Activated CD4-positive, alpha-beta T cell treated with anti-CD3 and anti-CD28 coated beads, Interleukin-2, amount 10 ng/mL, durations not matched to agents 24 days and 14 days (primary cell): ENCODE data around the gene POLR2L. TPM values are rescaled to one million over a fixed set of nuclear protein-coding genes. Genes with fewer than 3 reads are reported as not detected.

Source experiments
- DNase-seq: peaks from one replicate; pipeline ENCODE4 v3.0.0; 2022
- H3K27ac Mint-ChIP-seq: one replicate; pipeline ENCODE4 v1.8.0; 2022; ENCODE audit warnings: mild to moderate bottlenecking, mixed read lengths
- H3K27me3 Mint-ChIP-seq: one replicate; pipeline ENCODE4 v1.8.0; 2022; ENCODE audit warnings: mixed read lengths
- H3K36me3 Mint-ChIP-seq: one replicate; pipeline ENCODE4 v1.8.0; 2022; ENCODE audit warnings: low read depth, mild to moderate bottlenecking, mixed read lengths
- H3K4me1 Mint-ChIP-seq: one replicate; pipeline ENCODE4 v1.8.0; 2021; ENCODE audit warnings: mixed read lengths
- H3K4me3 Mint-ChIP-seq: one replicate; pipeline ENCODE4 v1.8.0; 2022; ENCODE audit warnings: mild to moderate bottlenecking, moderate library complexity, mixed read lengths
- H3K9me3 Mint-ChIP-seq: one replicate; pipeline ENCODE4 v1.8.0; 2021; ENCODE audit warnings: mixed read lengths
- intact Hi-C: fragments of 100-400 bp; cut with micrococcal nuclease; formaldehyde crosslinking; loops from one replicate; pipeline ENCODE4 v1.15.1; 2023
- total RNA-seq: library from RNA; stranded (reverse); gene quantifications from 2 replicates; pipeline ENCODE4 v1.2.3, GENCODE V29; 2022

POLR2L gene
- total RNA-seq, 1 donor from 2014 or later = 113 TPM

GRCh38 chr11:826227-826621 is 16.1 kb downstream of the POLR2L start:
- Mint-ChIP-seq H3K9me3 (no peaks in the 10 kb centered on the region), H3K4me3 (peak overlapping the region; percentile 81), H3K27me3 (peaks cover 32% of the 10 kb centered on the region), H3K36me3 (peaks cover 12% of the 10 kb centered on the region), H3K4me1 (peaks cover 18% of the 10 kb centered on the region), H3K27ac (peak overlapping the region; percentile 56)
- intact Hi-C loops = loop anchor here (2.0 kb wide), 1 partner anchor 15 kb away; no protein-coding TSS in a partner anchor
- DNase-seq = no peak

DNA sequence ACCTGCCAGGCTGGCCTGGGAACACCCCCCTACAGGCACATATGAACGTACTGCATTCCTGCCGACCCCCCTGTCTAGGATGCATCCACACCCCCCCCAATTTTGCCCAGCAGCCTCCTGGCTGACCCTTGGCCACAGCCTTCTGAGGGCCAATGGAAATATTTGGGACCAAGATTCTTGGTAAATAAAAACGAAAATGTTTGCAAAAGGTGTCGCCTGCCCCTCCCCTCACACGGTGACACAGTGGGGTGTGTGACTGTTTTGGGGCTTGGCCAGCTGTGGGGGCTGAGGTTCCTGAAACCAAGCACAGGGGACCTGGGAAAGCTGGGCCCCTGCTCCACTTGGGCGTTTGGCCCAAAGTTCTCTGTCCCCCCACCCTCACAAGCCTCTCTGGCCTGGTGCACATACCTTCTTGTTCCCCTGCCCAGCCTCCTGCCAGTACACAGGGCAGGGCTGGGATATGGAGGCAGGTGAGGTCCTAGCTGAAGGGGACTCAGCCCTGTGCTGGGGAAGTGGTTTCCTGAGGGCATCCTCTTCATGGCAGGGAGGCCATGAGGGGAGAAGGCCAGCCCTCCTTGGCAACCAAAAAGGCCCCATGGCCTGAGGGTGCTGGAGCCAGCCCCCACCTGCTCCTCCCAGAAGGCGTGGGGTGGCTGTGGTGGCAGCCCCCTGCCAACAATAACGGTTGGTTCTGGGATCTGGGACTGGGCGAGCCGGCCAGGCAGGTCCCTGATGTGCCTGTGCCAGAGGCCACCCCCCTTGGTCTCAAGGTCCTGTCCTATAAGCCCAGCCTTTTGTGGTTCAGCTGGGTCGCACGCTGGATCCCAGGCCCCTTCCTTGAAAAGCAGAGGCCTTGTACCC is 16.7 kb downstream of the POLR2L start:
- no peaks in the 10 kb centered on the region for H3K9me3 Mint-ChIP-seq
- no peak for DNase-seq
- H3K27me3 Mint-ChIP-seq = peaks cover 29% of the 10 kb centered on the region
- peaks cover 12% of the 10 kb centered on the region for H3K36me3 Mint-ChIP-seq
- H3K4me1 Mint-ChIP-seq = peaks cover 22% of the 10 kb centered on the region
- intact Hi-C loops = loop anchor here (2.0 kb wide), 1 partner anchor 15 kb away; no protein-coding TSS in a partner anchor
- no peak overlapping the region for H3K4me3 Mint-ChIP-seq
- no peak overlapping the region for H3K27ac Mint-ChIP-seq

GRCh38 chr11:824942-825341 is 17.4 kb downstream of the POLR2L start:
- H3K4me1 Mint-ChIP-seq = peaks cover 22% of the 10 kb centered on the region
- peaks cover 12% of the 10 kb centered on the region for H3K36me3 Mint-ChIP-seq
- no peak overlapping the region for H3K27ac Mint-ChIP-seq
- intact Hi-C loops = no loop called here
- no peak overlapping the region for H3K4me3 Mint-ChIP-seq
- H3K27me3 Mint-ChIP-seq = peaks cover 25% of the 10 kb centered on the region
- no peak for DNase-seq
- no peaks in the 10 kb centered on the region for H3K9me3 Mint-ChIP-seq

GRCh38 chr11:824292-824880 is 17.9 kb downstream of the POLR2L start:
- no peak for DNase-seq

DNA sequence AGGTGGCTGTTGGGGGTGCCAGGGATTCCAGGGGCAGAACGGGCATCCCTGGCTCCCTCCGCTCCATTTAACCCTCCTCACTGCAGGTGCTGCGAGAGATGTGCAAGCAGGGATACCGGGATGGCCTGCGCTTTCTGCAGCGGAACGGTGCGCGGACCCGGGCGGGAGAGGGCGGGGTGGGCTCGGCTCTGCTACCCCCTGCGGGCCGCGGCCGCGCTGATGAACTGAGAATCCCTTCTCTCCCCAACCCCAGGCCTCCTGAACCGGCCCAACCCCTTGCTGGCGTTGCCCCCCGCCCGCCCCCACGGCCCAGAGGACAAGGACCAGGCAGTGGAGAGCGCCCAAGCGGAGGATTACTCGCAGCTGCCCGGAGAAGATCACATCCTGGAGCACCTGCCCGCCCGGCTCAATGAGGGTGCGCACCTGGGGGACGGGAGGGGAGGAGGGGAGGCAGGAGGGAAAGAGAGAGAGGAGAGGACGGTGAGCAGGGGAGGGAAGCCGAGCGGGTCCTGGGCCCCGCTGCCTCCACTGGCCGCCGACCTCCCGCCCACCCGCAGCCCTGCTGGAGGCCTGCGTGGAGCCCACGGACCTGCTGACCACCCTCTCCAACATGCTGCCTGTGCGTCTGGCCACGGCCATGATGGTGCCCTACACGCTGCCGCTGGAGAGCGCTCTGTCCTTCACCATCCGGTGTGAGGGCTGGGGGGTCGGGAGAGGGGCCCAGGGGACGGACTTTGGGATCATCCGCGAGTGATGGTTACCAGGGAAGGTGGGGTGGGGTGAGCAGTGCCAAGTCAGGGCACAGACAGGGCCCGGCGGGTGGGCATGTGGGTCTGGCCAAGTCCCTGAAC is 18.7 kb downstream of the POLR2L start:
- Mint-ChIP-seq H3K27ac (no peak overlapping the region), H3K36me3 (peaks cover 12% of the 10 kb centered on the region), H3K9me3 (no peaks in the 10 kb centered on the region), H3K27me3 (peaks cover 14% of the 10 kb centered on the region), H3K4me3 (no peak overlapping the region), H3K4me1 (peaks cover 16% of the 10 kb centered on the region)
- DNase-seq = no peak
- intact Hi-C loops = no loop called here

More at GRCh38 chr11:824292-824880, 17.9 kb downstream of the POLR2L start:
- peaks cover 20% of the 10 kb centered on the region for H3K4me1 Mint-ChIP-seq
- no peak overlapping the region for H3K27ac Mint-ChIP-seq
- no peaks in the 10 kb centered on the region for H3K9me3 Mint-ChIP-seq
- peaks cover 20% of the 10 kb centered on the region for H3K27me3 Mint-ChIP-seq
- H3K4me3 Mint-ChIP-seq = no peak overlapping the region
- peaks cover 12% of the 10 kb centered on the region for H3K36me3 Mint-ChIP-seq
- intact Hi-C loops = no loop called here

GRCh38 chr11:821512-822371 is 20.6 kb downstream of the POLR2L start:
- H3K27me3 Mint-ChIP-seq = peaks cover 1% of the 10 kb centered on the region
- H3K9me3 Mint-ChIP-seq = no peaks in the 10 kb centered on the region
- peak overlapping the region; percentile 35 for H3K4me3 Mint-ChIP-seq
- H3K27ac Mint-ChIP-seq = no peak overlapping the region
- intact Hi-C loops = no loop called here
- H3K36me3 Mint-ChIP-seq = peaks cover 13% of the 10 kb centered on the region
- H3K4me1 Mint-ChIP-seq = peaks cover 9% of the 10 kb centered on the region
- DNase-seq = no peak

- Mint-ChIP-seq H3K36me3 (peaks cover 13% of the 10 kb centered on the region), H3K9me3 (no peaks in the 10 kb centered on the region), H3K4me3 (peak overlapping the region; percentile 85), H3K27me3 (no peaks in the 10 kb centered on the region), H3K27ac (no peak overlapping the region), H3K4me1 (peaks cover 7% of the 10 kb centered on the region)
- DNase-seq = no peak
- intact Hi-C loops = no loop called here
Measured at GRCh38 chr11:820655-821511, 21.4 kb downstream of the POLR2L start.

DNA sequence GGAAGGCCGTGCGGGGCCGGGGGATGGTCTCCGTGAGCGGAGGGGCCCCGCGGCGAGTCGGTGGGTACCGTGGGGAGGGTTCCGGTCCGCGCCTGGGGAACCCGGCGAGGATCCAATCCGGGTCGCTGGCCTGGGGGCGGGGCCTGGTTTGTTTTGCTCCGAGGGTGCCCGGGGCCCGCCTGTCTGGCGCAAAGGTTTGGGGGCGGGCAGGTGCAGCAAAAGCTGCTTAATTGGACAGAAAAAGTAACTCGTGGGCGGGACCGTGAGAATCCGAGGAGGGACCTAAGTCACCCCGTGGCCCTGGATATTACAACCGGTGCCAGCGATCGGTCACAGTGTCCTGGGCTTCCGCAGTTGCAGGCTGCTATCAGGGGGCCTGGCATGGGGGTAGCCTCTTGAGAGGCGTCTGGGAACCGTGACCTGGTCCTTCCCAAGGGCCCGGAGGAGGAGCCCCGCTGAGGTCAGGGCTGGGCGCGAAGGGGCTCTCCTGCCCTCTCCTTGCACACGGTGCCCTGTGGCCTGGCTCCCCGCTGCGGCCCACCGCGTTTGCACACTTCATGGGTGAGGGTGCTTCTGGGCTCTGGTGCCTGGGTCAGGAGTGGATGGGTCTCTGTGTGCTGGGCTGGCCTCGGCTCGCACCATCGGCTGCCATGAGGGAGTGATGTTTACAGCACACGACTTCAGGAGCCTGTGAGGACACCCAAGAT is 22.2 kb downstream of the POLR2L start:
- peaks cover 7% of the 10 kb centered on the region for H3K4me1 Mint-ChIP-seq
- DNase-seq = peak; percentile 98
- H3K27me3 Mint-ChIP-seq = no peaks in the 10 kb centered on the region
- intact Hi-C loops = loop anchor here (1.0 kb wide), 1 partner anchor 11 kb away; the partner anchor contains the start of gene RPLP2
- H3K36me3 Mint-ChIP-seq = peaks cover 13% of the 10 kb centered on the region
- peak overlapping the region; percentile 85 for H3K4me3 Mint-ChIP-seq
- no peaks in the 10 kb centered on the region for H3K9me3 Mint-ChIP-seq
- peak overlapping the region; percentile 84 for H3K27ac Mint-ChIP-seq

GRCh38 chr11:819129-819931 is 23.0 kb downstream of the POLR2L start:
- H3K4me3 Mint-ChIP-seq = peak overlapping the region; percentile 85
- H3K27ac Mint-ChIP-seq = peak overlapping the region; percentile 84
- peaks cover 7% of the 10 kb centered on the region for H3K4me1 Mint-ChIP-seq
- H3K9me3 Mint-ChIP-seq = no peaks in the 10 kb centered on the region
- no peaks in the 10 kb centered on the region for H3K27me3 Mint-ChIP-seq
- intact Hi-C loops = loop anchor here (1.0 kb wide), 1 partner anchor 10 kb away; the partner anchor contains the start of gene RPLP2
- H3K36me3 Mint-ChIP-seq = peaks cover 8% of the 10 kb centered on the region
- peak; percentile 97 for DNase-seq

- no peaks in the 10 kb centered on the region for H3K27me3 Mint-ChIP-seq
- DNase-seq = no peak
- no peaks in the 10 kb centered on the region for H3K9me3 Mint-ChIP-seq
- intact Hi-C loops = loop anchor here (1.0 kb wide), 1 partner anchor 9 kb away; the partner anchor contains the start of gene RPLP2
- peaks cover 10% of the 10 kb centered on the region for H3K36me3 Mint-ChIP-seq
- peak within 1 kb of the TSS; percentile 85 for H3K4me3 Mint-ChIP-seq
- peak within 1 kb of the TSS; percentile 84 for H3K27ac Mint-ChIP-seq
- H3K4me1 Mint-ChIP-seq = peaks cover 10% of the 10 kb centered on the region
Measured at GRCh38 chr11:818396-819128, 23.8 kb downstream of the POLR2L start, which contains the start of gene PNPLA2. Gene PNPLA2, plus strand, starts transcription at chr11:818914. Its CDS starts 805 bp downstream, at chr11:819719.

DNA sequence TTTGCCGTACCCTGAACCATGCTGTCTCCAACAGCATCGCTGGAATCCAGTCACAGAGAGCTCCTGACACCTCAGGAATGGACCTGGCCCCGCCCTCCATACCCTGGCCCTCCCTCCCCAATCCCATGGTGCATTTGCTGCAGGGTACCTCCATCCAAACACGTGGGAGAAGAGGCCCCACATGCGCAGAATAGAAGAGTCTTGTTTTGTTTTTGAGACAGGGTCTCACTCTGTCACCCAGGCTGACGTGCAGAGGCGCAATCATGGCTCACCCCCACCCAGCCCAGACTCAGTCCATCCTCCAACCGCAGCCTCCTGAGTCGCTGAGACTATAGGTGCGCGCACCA is 25.9 kb downstream of the POLR2L start:
- Mint-ChIP-seq H3K36me3 (peaks cover 22% of the 10 kb centered on the region), H3K9me3 (no peaks in the 10 kb centered on the region), H3K27me3 (no peaks in the 10 kb centered on the region), H3K4me1 (peaks cover 19% of the 10 kb centered on the region), H3K27ac (peak overlapping the region; percentile 20), H3K4me3 (no peak overlapping the region)
- no peak for DNase-seq
- intact Hi-C loops = no loop called here
